HepG2 (cell line): Measurements from ENCODE around the gene IRS2. TPM values are rescaled to one million over a fixed set of nuclear protein-coding genes. Genes with fewer than 3 reads are reported as not detected.
A peak's percentile ranks its signal among the peaks of the same experiment; 100 is the strongest.

Source experiments
- CERS6 ChIP-seq: sonication (generic); formaldehyde crosslinking; IDR thresholded peaks from 2 replicates; pipeline ENCODE4 v1.5.0; 2020; ENCODE audit warnings: missing genetic modification reagents
- FOXJ3 ChIP-seq: sonication (generic); formaldehyde crosslinking; IDR thresholded peaks from 2 replicates; pipeline ENCODE4 v1.4.0; 2020; ENCODE audit warnings: missing genetic modification reagents, mild to moderate bottlenecking, borderline replicate concordance
- KLF9 ChIP-seq: IDR thresholded peaks from 2 replicates; pipeline ENCODE4 v1.6.1; 2016; ENCODE audit warnings: low read depth
- MAZ ChIP-seq, 2 experiments: sonication (generic) in 1 of 2; formaldehyde crosslinking in 1 of 2; IDR thresholded peaks; 2 replicates each; pipeline versions ENCODE4 v1.5.0 to v1.6.1; 2012 to 2020; ENCODE audit warnings: low read depth in 2 of 2, mild to moderate bottlenecking in 2 of 2, borderline replicate concordance in 1 of 2, improper control_type of control experiment in 1 of 2, low read length in 1 of 2, missing genetic modification reagents in 1 of 2, moderate library complexity in 1 of 2
- SALL1 ChIP-seq: sonication (generic); formaldehyde crosslinking; IDR thresholded peaks from 2 replicates; pipeline ENCODE4 v1.8.0; 2022; ENCODE audit warnings: mild to moderate bottlenecking, missing genetic modification reagents
- STAG1 ChIP-seq: sonication (generic); formaldehyde crosslinking; IDR thresholded peaks from 2 replicates; pipeline ENCODE4 v1.4.0; 2020; ENCODE audit warnings: missing genetic modification reagents
- ZNF557 ChIP-seq: sonication (generic); formaldehyde crosslinking; IDR thresholded peaks from 2 replicates; pipeline ENCODE4 v1.4.0; 2020; ENCODE audit warnings: missing genetic modification reagents
- ZNF713 ChIP-seq: sonication (generic); formaldehyde crosslinking; IDR thresholded peaks from 2 replicates; pipeline ENCODE4 v1.4.0; 2020; ENCODE audit warnings: mild to moderate bottlenecking, missing genetic modification reagents
- polyA plus RNA-seq, 8 experiments: library from polyadenylated mRNA; depleted of rRNA in 3 of 8; stranded (reverse) in 7 of 8; unstranded in 1 of 8; fragments of >200 nt; fragmentation: Illumina TruSeq in 4 of 8; extraction: Trizol in 4 of 8; gene quantifications; 2 replicates each; pipeline versions ENCODE4 v1.2.1 to v1.2.3, GENCODE V29; 2011 to 2016; ENCODE audit warnings: low read depth in 4 of 8, missing spikeins in 1 of 8, mixed read lengths in 1 of 8; ENCODE audit not compliant: insufficient read depth in 1 of 8
- total RNA-seq, 5 experiments: library from RNA; depleted of rRNA; stranded (reverse); fragments of >200 nt; fragmentation: Illumina TruSeq; extraction: Trizol; gene quantifications; 2 replicates each; pipeline ENCODE4 v1.2.3, GENCODE V29; 2016; ENCODE audit warnings: low read depth in 1 of 5
- TF ChIP-seq, protein P1 (sequence below): IDR thresholded peaks from 2 replicates; pipeline ENCODE4 v1.6.1; 2016; ENCODE audit warnings: missing compliant biosample characterization, missing genetic modification reagents, borderline replicate concordance
- TF ChIP-seq, protein P2 (sequence below): sonication (generic); formaldehyde crosslinking; IDR thresholded peaks from 2 replicates; pipeline ENCODE4 v1.5.0; 2020; ENCODE audit warnings: mild to moderate bottlenecking, missing genetic modification reagents, moderate library complexity
- TF ChIP-seq, protein P3 (sequence below): sonication (generic); formaldehyde crosslinking; IDR thresholded peaks from 2 replicates; pipeline ENCODE4 v1.4.0; 2020; ENCODE audit warnings: missing genetic modification reagents, mild to moderate bottlenecking, borderline replicate concordance
- TF ChIP-seq, protein P4 (sequence below): sonication (generic); formaldehyde crosslinking; IDR thresholded peaks from 2 replicates; pipeline ENCODE4 v1.4.0; 2020; ENCODE audit warnings: missing genetic modification reagents

IRS2 gene
- total and polyA plus RNA-seq, 2 of the 13 experiments (the other 11 are each of a cell fraction or from before 2014, with no cell fraction given) = 0.02 to 0.04 TPM

GRCh38 chr13:109790942-109791605, 4.7 kb upstream of the IRS2 start (continued):
- TF ChIP-seq, protein P1, sequence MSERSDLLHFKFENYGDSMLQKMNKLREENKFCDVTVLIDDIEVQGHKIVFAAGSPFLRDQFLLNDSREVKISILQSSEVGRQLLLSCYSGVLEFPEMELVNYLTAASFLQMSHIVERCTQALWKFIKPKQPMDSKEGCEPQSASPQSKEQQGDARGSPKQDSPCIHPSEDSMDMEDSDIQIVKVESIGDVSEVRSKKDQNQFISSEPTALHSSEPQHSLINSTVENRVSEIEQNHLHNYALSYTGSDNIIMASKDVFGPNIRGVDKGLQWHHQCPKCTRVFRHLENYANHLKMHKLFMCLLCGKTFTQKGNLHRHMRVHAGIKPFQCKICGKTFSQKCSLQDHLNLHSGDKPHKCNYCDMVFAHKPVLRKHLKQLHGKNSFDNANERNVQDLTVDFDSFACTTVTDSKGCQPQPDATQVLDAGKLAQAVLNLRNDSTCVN (CRISPR knock-in tag) = no peak
- TF ChIP-seq SALL1 (CRISPR knock-in tag) (peak; percentile 26; the same call in 1 of the 2 replicates), FOXJ3 (CRISPR knock-in tag) (peak; percentile 19; the same call in 1 of the 2 replicates), STAG1 (CRISPR knock-in tag) (peak; percentile 76), ZNF713 (CRISPR knock-in tag) (no peak), MAZ (IDR thresholded peaks at IDR 0.05; ENCODE audit: borderline replicate concordance, low read depth, low read length) (no peak), MAZ (CRISPR knock-in tag; IDR thresholded peaks at IDR 0.05; ENCODE audit: low read depth) (no peak), CERS6 (CRISPR knock-in tag) (no peak), KLF9 (no peak), ZNF557 (no peak)
- TF ChIP-seq, protein P2, sequence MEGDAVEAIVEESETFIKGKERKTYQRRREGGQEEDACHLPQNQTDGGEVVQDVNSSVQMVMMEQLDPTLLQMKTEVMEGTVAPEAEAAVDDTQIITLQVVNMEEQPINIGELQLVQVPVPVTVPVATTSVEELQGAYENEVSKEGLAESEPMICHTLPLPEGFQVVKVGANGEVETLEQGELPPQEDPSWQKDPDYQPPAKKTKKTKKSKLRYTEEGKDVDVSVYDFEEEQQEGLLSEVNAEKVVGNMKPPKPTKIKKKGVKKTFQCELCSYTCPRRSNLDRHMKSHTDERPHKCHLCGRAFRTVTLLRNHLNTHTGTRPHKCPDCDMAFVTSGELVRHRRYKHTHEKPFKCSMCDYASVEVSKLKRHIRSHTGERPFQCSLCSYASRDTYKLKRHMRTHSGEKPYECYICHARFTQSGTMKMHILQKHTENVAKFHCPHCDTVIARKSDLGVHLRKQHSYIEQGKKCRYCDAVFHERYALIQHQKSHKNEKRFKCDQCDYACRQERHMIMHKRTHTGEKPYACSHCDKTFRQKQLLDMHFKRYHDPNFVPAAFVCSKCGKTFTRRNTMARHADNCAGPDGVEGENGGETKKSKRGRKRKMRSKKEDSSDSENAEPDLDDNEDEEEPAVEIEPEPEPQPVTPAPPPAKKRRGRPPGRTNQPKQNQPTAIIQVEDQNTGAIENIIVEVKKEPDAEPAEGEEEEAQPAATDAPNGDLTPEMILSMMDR (CRISPR knock-in tag) = peak; percentile 71
- TF ChIP-seq, protein P3, sequence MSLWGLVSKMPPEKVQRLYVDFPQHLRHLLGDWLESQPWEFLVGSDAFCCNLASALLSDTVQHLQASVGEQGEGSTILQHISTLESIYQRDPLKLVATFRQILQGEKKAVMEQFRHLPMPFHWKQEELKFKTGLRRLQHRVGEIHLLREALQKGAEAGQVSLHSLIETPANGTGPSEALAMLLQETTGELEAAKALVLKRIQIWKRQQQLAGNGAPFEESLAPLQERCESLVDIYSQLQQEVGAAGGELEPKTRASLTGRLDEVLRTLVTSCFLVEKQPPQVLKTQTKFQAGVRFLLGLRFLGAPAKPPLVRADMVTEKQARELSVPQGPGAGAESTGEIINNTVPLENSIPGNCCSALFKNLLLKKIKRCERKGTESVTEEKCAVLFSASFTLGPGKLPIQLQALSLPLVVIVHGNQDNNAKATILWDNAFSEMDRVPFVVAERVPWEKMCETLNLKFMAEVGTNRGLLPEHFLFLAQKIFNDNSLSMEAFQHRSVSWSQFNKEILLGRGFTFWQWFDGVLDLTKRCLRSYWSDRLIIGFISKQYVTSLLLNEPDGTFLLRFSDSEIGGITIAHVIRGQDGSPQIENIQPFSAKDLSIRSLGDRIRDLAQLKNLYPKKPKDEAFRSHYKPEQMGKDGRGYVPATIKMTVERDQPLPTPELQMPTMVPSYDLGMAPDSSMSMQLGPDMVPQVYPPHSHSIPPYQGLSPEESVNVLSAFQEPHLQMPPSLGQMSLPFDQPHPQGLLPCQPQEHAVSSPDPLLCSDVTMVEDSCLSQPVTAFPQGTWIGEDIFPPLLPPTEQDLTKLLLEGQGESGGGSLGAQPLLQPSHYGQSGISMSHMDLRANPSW (CRISPR knock-in tag) = no peak
- TF ChIP-seq, protein P4, sequence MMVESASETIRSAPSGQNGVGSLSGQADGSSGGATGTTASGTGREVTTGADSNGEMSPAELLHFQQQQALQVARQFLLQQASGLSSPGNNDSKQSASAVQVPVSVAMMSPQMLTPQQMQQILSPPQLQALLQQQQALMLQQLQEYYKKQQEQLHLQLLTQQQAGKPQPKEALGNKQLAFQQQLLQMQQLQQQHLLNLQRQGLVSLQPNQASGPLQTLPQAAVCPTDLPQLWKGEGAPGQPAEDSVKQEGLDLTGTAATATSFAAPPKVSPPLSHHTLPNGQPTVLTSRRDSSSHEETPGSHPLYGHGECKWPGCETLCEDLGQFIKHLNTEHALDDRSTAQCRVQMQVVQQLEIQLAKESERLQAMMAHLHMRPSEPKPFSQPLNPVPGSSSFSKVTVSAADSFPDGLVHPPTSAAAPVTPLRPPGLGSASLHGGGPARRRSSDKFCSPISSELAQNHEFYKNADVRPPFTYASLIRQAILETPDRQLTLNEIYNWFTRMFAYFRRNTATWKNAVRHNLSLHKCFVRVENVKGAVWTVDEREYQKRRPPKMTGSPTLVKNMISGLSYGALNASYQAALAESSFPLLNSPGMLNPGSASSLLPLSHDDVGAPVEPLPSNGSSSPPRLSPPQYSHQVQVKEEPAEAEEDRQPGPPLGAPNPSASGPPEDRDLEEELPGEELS (CRISPR knock-in tag) = 0 out of 2 replicates have a peak, but pooled peaks have one; percentile 13
